NCI-H460 (cell line): Measurements from ENCODE around the gene CPLX1. TPM values are rescaled to one million over a fixed set of nuclear protein-coding genes. Genes with fewer than 3 reads are reported as not detected.
"Not testable (repeated sequence)": the region's sequence is repeated elsewhere in the genome, so short reads cannot be mapped to it uniquely, and the experiment has no call there.

Experiments used
- DNase-seq: peaks from one replicate; pipeline ENCODE4 v3.0.0-alpha.2; 2016; ENCODE audit warnings: low read depth; ENCODE audit errors: extremely low read depth
- total RNA-seq: library from RNA; depleted of rRNA; stranded (reverse); fragments of >200 nt; shearing (Covaris generic); gene quantifications from 2 replicates; pipeline ENCODE4 v1.2.3, GENCODE V29; 2014

The CPLX1 gene
- total RNA-seq, 1 experiment from 2014 or later: 0.10 TPM

GRCh38 chr4:822361-823175 lies 3.4 kb downstream of the CPLX1 start:
- no peak for DNase-seq

DNA sequence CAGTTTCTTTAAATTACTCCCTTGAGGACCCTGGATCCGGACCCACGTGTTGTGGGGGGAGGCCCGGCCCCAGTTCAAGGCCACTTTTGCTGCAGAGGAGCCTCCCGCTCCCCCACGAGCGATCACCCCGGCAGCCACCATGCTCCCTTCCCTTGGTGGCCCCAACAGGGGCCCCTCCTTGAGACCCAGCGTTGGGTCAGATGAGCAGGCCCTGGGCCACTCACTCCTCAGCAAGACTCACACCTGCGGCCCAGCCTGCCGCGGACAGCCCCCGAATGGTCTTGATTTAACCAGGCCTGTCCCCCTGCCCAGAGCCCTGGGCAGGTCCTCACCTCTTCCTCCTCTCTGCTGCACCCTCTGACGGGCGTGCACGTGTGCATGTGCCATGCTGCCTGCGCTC lies 4.3 kb downstream of the CPLX1 start:
- DNase-seq: no peak

GRCh38 chr4:821181-821591 lies 4.7 kb downstream of the CPLX1 start:
- no peak for DNase-seq

GRCh38 chr4:820230-821172 lies 5.4 kb downstream of the CPLX1 start:
- no peak for DNase-seq

DNA sequence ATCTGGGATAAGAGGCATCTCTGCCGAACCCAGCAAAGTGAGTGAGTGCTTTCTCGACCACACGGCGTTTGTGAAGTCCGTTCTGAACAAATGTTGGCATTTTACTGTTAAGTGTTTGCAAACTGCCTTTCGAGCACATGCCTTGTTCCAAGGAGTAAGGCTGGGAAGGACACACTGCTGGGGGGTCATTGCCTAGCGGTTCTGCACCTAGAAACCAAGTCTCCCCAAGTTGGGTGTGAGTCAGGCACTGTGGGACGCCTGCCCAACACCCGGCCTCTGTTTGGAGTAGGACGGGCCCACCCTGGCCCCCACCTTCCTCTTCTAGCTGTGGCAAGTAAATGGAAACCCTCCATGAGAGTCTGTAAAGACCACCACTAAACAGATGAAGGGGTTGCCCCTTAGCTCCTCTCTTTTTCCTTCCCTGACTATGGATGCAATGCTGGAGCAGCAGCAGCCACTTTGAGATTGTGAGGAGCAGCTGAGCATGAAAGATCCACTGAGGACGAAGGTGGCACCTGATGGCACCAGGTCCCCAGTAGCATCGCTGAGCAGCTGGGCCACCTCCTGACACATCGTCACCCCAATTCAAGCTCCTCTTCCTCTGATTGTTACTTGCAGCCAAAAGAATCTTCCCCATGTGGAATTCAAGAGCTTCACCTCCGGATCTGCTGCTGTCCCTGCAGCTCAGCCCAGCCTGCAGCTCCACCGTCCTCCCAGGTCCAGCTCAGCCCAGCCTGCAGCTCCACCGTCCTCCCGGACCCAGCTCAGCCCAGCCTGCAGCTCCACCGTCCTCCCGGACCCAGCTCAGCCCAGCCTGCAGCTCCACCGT lies 6.3 kb downstream of the CPLX1 start:
- DNase-seq: no peak

GRCh38 chr4:818106-818921 lies 7.6 kb downstream of the CPLX1 start:
- no peak for DNase-seq

DNA sequence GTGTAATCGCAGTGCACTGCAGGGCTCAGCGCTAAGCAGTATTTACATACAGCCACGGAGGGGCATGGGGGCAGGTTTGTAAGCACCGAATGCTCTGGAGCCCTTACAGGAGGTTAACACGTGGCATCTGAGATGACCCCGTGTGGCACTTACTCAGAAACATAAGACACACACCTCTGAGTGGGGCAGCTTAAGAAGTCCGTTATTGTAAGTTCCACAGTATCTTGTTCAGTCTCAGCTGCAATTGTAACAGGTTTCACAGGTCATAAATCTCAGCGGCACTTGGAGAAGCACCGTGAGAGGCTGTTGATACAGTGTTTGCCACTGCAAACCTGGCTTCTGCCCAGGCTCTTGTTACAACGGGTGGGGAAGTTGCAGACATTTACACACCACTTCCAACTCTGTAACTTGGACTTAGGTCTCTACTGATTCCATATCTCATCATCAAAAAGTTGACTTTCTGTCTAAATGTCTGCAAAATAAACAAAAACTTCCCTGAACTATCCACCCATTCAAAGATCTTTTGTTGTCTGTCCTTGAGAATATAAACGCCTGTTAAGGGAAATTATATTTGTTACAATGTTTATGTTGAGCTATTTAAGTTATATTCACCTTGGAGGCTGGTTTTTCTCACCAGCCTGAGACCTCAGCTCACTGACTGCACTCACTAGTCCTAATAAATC lies 10.3 kb downstream of the CPLX1 start:
- no peak for DNase-seq

- DNase-seq: no peak
These were observed 11.5 kb downstream of the CPLX1 start for GRCh38 chr4:814312-814850.

- no peak for DNase-seq
These were observed 12.0 kb downstream of the CPLX1 start for GRCh38 chr4:813900-814299.

DNA sequence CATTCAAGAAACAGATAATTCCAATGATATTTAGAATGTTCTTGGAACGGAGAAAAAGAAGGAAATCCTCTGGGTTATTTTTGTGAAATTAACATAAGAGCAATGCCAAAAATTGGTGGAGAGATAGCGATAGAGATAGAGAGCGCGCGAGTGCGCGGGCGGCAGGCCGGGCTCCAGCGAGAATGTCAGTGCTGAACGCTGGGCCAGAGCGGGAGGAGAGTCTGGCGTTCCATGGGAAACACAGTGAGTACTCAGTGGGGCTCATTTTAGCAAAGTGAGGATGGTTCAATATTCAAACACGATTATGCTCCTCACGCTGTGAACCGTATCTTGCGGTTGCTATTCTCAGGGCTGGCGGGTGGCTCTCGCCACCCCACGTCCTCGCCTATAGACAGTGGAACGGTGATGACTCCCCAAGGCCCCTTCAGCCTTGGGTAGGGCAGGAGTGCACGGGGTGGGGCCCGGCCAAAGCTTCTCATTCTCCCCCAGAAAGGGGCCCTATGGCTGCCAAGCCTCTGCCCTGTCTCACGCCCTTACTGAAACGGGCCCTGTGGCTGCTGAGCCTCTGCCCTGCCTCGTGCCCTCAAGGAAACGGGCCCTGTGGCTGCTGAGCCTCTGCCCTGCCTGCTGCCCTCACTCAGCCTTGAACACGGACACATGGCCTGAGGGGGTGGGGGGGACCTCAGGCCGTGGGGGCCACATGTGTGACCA lies 16.9 kb downstream of the CPLX1 start:
- no peak for DNase-seq

DNA sequence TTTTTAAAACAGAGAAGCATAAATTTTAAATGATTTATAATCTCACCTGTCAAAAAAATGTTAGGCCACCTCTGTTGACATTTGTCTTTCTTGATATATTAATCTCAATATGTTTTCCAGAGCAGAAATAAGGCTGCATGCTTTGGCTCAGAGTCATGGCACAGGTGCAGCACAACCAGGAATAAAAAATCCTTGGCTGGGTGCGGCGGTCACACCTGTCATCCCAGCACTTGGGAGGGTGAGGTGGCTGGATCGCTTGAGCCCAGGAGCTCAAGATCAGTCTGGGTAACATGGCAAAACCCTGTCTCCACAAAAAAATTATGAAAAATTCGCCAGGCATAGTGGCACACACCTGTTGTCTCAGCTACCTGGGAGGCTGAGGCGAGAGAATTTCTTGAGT lies 18.1 kb downstream of the CPLX1 start:
- no peak for DNase-seq

DNA sequence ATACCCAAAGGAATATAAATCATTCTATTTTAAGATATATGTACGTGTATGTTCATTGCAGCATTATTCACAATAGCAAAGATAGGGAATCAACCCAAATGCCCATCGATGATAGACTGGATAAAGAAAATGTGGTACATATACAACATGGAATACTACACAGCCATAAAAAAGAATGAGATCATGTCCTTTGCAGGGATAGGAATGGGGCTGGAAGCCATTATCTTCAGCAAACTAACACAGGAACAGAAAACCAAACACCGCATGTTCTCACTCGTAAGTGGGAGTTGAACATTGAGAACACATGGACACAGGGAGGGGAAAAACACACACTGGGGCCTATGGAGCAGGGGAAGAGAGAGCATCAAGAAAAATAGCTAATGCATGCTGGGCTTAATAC lies 18.9 kb downstream of the CPLX1 start:
- DNase-seq: not testable (repeated sequence)

DNA sequence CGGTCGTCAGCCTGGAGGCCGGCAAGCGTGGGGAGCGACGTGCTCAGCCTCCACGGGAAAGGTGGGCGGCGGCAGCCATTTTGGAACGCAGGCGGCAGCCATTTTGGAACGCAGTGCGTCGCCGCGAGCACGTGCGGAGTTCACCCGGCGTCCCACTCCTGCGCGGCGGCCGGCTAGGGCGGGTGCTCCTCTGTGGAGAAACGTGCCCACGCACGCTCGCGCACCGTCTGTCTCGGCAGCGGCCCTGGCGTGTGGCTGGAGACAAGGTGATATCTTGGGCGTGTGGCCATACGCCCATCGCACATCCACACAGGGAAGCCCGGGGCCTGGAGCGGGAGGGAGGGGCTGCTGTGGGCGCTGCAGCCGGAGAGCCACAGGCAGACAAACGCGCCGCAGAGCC lies 21.1 kb downstream of the CPLX1 start:
- no peak for DNase-seq

GRCh38 chr4:803884-804283 lies 22.0 kb downstream of the CPLX1 start:
- DNase-seq: no peak

DNA sequence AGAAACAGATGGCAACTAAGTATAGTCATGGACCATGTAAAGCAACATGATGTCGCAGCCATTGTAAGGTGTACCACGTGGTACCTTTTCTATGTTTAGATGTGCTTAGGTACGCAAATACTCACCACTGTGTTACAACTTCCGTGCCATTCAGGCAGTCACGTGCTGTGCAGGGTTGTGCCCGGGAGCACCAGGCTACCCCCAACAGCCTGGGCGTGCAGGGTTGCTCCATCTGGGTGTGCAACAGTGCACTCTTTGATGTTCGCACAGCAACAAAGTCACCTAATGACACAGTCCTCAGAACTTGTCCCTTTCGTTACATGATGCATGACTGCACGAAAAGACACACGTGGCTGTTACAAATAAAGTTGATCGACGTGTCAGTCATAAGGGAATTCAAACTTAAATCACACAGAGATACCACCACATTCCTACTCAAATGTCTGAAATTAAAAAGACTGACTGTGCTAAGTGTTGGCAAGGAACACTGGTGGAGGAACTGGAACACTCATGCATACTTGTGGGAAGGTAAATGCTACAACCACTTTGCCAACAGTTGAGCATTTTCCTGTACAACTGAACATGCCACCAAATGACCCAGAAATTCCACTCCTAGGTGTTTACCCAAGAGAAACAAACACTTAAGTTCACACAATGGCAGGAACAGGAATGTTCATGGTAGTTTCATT lies 24.3 kb downstream of the CPLX1 start:
- DNase-seq: no peak

DNA sequence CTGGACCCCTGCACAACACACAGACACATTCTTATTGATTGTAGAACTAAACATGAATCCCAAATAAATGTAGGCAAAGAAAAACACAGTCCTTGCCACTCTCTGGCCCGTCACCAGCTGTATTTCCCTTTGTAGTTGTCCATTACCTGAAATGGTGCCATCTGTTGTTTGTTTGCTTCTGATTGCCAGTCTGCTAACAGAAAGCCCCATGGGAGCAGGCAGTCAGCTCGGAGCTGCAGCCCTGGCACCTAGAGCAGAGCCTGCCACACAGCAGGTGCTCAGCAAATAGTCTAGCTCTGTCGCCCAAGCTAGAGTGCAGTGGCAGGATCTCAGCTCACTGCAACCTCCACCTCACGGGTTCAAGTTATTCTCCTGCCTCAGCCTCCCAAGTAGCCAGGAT lies 28.9 kb downstream of the CPLX1 start:
- no peak for DNase-seq

GRCh38 chr4:796206-796605 lies 29.7 kb downstream of the CPLX1 start:
- no peak for DNase-seq

DNA sequence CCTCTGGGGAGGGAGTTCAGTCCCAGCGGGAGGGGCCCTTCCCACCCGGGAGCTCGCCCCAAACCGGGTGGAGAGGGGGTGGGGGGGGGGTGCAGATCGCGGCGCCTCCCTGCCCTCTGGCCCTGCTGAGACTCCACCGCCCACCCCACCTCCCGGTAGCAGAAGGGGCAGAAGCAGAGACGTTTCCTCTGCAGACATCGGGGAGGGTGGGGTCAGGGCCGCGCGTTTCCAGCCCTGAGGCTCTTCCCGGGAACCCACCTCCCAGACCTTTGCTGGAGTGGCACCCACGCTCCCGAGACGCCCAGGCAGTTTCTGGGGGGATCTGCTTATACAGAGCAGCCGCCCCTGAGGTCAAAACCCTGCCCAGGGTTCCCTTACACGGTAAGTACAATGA lies 30.2 kb downstream of the CPLX1 start:
- no peak for DNase-seq
